Measurements from ENCODE around the gene RBM17. TPM values are rescaled to one million over a fixed set of nuclear protein-coding genes. Genes with fewer than 3 reads are reported as not detected.

Gene RBM17
- total RNA-seq, 1 experiment from 2014 or later, result 65.4 TPM

GRCh38 chr10:6077071-6077675, 11.7 kb upstream of the RBM17 start:
- Histone ChIP-seq H3K4me1 (ENCODE audit: control insufficient read depth, insufficient read depth, low read length) (no peaks in the 10 kb centered on the region), H3K4me3 (ENCODE audit: low read depth in 2 of 2, low read length in 2 of 2) (no peak overlapping the region), H3K9me3 (ENCODE audit: control insufficient read depth, insufficient read depth, low read depth, low read length) (no peaks in the 10 kb centered on the region), H3K27me3 (ENCODE audit: control insufficient read depth, insufficient read depth, low read length) (0 out of 2 replicates have a peak, but pooled peaks cover 2% of the 10 kb centered on the region), H3K27ac (ENCODE audit: low read length) (no peak overlapping the region), H3K36me3 (ENCODE audit: control insufficient read depth, insufficient read depth, low read length) (no peaks in the 10 kb centered on the region)
- in situ Hi-C loops (cut with HindIII; ENCODE audit: low pct_unique_long_range_greater_than_20kb, low sequenced_read_pairs), result no loop called here
- ATAC-seq (no peak), DNase-seq (ENCODE audit: low read depth, low spot score) (no peak)
- intact Hi-C loops (cut with micrococcal nuclease; ENCODE audit: unreplicated experiment), result no loop called here
- ChIA-PET CTCF (no interaction called here), POLR2A (no interaction called here)
- TF ChIP-seq REST (IDR thresholded peaks at IDR 0.05; ENCODE audit: insufficient read depth in 1 of 2, low read depth in 2 of 2, low read length in 1 of 2), result no peak
- TF ChIP-seq SIN3A (IDR thresholded peaks at IDR 0.05; ENCODE audit: borderline replicate concordance, insufficient read depth, low read depth, low read length), result no peak
- TF ChIP-seq CTCF (IDR thresholded peaks at IDR 0.05), result no peak
- TF ChIP-seq TCF7L2 (IDR thresholded peaks at IDR 0.05; ENCODE audit: low read depth, low read length), result no peak
- TF ChIP-seq POLR2AphosphoS5 (IDR thresholded peaks at IDR 0.05; ENCODE audit: low read depth, low read length), result no peak
- no TSS peak for BruUV-seq (replicated peaks)

GRCh38 chr10:6079044-6079443, 9.8 kb upstream of the RBM17 start:
- DNase-seq (ENCODE audit: low read depth, low spot score), result no peak
- ATAC-seq, result no peak
- CTCF ChIA-PET, result no interaction called here
- Histone ChIP-seq H3K4me1 (ENCODE audit: control insufficient read depth, insufficient read depth, low read length) (no peaks in the 10 kb centered on the region), H3K9me3 (ENCODE audit: control insufficient read depth, insufficient read depth, low read depth, low read length) (no peaks in the 10 kb centered on the region), H3K36me3 (ENCODE audit: control insufficient read depth, insufficient read depth, low read length) (no peaks in the 10 kb centered on the region), H3K27ac (ENCODE audit: low read length) (no peak overlapping the region), H3K4me3 (ENCODE audit: low read depth in 2 of 2, low read length in 2 of 2) (no peak overlapping the region), H3K27me3 (ENCODE audit: control insufficient read depth, insufficient read depth, low read length) (0 out of 2 replicates have a peak, but pooled peaks cover 2% of the 10 kb centered on the region)
- no TSS peak for BruUV-seq (replicated peaks)
- POLR2A ChIA-PET, result no interaction called here
- no peak for TF ChIP-seq REST (IDR thresholded peaks at IDR 0.05; ENCODE audit: insufficient read depth in 1 of 2, low read depth in 2 of 2, low read length in 1 of 2)
- TF ChIP-seq TCF7L2 (IDR thresholded peaks at IDR 0.05; ENCODE audit: low read depth, low read length), result no peak
- TF ChIP-seq CTCF (IDR thresholded peaks at IDR 0.05), result no peak
- no peak for TF ChIP-seq SIN3A (IDR thresholded peaks at IDR 0.05; ENCODE audit: borderline replicate concordance, insufficient read depth, low read depth, low read length)
- no peak for TF ChIP-seq POLR2AphosphoS5 (IDR thresholded peaks at IDR 0.05; ENCODE audit: low read depth, low read length)
- in situ Hi-C loops (cut with HindIII; ENCODE audit: low pct_unique_long_range_greater_than_20kb, low sequenced_read_pairs), result no loop called here
- intact Hi-C loops (cut with micrococcal nuclease; ENCODE audit: unreplicated experiment), result no loop called here

Measured in Panc1 (cell line).